ENCODE results near the gene USP47. TPM values are rescaled to one million over a fixed set of nuclear protein-coding genes. Genes with fewer than 3 reads are reported as not detected.

Gene USP47
- total RNA-seq, 4 donors from 2014 or later: 85.2 to 154 (median 94.5) TPM

GRCh38 chr11:11946878-11947277 lies 105.1 kb downstream of the USP47 start:
- WGBS, 2 donors: 94 to 97% methylated on average over 2 of the region's 2 CpGs
- no peaks in the 10 kb centered on the region for H3K4me1 ChIP-seq
- no peaks in the 10 kb centered on the region for H3K9me3 ChIP-seq
- H3K27me3 ChIP-seq: no peaks in the 10 kb centered on the region
- no peak overlapping the region for H3K27ac ChIP-seq
- TF ChIP-seq POLR2A (IDR thresholded peaks at IDR 0.05) (no peak), CTCF (IDR thresholded peaks at IDR 0.05) (no peak)
- intact Hi-C loops (cut with DNase I): no loop called here
- no peak for DNase-seq
- no peak overlapping the region for H3K4me3 ChIP-seq (replicated peaks in 1 of 3)
- peaks cover 7 to 10% of the 10 kb centered on the region in 2 donors for H3K36me3 ChIP-seq

DNA sequence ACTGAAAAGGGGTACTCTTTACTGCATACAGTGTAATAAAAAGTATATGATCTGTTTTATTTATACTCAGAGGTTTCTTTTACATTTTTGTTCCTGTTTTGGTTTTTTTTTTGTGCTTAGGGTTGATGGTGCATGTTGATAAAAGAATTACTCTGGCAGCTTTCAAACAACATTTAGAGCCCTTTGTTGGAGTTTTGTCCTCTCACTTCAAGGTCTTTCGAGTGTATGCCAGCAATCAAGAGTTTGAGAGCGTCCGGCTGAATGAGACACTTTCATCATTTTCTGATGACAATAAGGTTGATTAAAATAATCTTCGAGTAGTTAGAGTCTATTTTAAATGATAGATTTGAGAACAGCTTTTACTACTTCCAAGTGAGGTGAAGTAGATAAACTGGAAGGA lies 106.1 kb downstream of the USP47 start:
- no peaks in the 10 kb centered on the region for H3K4me1 ChIP-seq
- peaks cover under 1% of the 10 kb centered on the region in 2 donors for H3K36me3 ChIP-seq
- H3K4me3 ChIP-seq (replicated peaks in 1 of 3): no peak overlapping the region
- intact Hi-C loops (cut with DNase I): no loop called here
- no peak for TF ChIP-seq CTCF (IDR thresholded peaks at IDR 0.05)
- H3K9me3 ChIP-seq: no peaks in the 10 kb centered on the region
- no peaks in the 10 kb centered on the region for H3K27me3 ChIP-seq
- DNase-seq: no peak
- H3K27ac ChIP-seq: no peak overlapping the region
- WGBS, 2 donors: 84 to 86% methylated on average over 4 of the region's 4 CpGs

DNA sequence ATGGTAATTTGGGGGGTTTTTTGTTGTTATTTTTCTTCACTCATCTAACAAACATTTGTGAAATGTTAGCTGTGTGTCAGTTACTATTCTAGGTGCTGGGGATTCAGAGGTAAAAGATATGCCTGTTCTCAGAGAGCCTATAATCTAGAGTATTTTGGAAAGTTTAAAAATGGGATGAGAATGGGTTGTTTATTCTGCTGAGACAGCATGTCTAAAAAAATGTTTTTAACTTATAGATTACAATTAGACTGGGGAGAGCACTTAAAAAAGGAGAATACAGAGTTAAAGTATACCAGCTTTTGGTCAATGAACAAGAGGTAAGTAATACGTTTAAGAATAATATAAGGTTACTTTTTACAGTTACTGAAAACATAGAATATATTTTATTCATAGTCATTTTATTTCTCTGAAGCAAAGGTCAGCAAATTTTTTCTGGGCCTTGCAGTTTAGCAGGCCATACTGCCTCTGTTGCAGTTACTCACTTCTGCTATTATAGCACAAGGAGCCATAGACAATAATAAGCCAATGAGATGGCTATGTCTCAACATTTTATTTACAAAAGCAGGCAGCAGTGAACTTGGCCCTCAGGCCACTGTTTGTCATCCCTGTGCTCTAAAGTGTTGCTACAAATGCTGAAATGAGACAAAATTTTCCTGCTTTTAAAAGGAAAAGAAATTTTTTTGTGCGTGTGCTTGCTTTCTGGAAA lies 106.6 kb downstream of the USP47 start:
- no peak overlapping the region for H3K27ac ChIP-seq
- no peak for DNase-seq
- 93 to 94% methylated on average over 2 of the region's 2 CpGs for WGBS, 2 donors
- TF ChIP-seq CTCF (IDR thresholded peaks at IDR 0.05) (no peak), POLR2A (IDR thresholded peaks at IDR 0.05) (no peak)
- H3K4me1 ChIP-seq: no peaks in the 10 kb centered on the region
- H3K27me3 ChIP-seq: no peaks in the 10 kb centered on the region
- intact Hi-C loops (cut with DNase I): no loop called here
- no peaks in the 10 kb centered on the region for H3K9me3 ChIP-seq
- H3K36me3 ChIP-seq: peaks cover 0 to 4% of the 10 kb centered on the region in 2 donors
- no peak overlapping the region for H3K4me3 ChIP-seq (replicated peaks in 1 of 3)

DNA sequence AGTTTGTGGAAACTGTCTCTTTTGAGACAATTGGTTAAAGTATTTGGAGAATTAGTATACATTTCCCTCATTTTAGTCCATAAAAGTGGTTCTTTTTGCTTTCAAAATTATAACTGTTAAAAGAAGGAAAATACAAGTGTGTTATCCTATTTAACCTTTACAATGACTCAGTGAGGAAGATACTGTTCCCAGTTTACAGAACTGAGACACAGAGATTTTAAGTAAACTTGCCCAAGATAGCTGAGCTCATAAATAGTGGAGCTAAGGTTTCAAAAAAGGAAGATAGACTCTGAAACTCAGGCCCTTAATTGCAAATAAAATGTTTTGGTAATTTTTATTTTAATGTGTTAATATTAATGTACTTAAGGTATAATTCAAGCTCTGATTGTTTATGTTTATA lies 107.7 kb downstream of the USP47 start:
- no peak for DNase-seq
- H3K27me3 ChIP-seq: no peaks in the 10 kb centered on the region
- intact Hi-C loops (cut with DNase I): no loop called here
- H3K4me1 ChIP-seq: no peaks in the 10 kb centered on the region
- no peak overlapping the region for H3K27ac ChIP-seq
- H3K9me3 ChIP-seq: no peaks in the 10 kb centered on the region
- no peak overlapping the region for H3K4me3 ChIP-seq (replicated peaks in 1 of 3)
- H3K36me3 ChIP-seq: peaks cover 6 to 7% of the 10 kb centered on the region in 2 donors
- no peak for TF ChIP-seq CTCF (IDR thresholded peaks at IDR 0.05)
- TF ChIP-seq POLR2A (IDR thresholded peaks at IDR 0.05): no peak

- Histone ChIP-seq H3K36me3 (peaks cover 27 to 30% of the 10 kb centered on the region in 2 donors), H3K27me3 (no peaks in the 10 kb centered on the region), H3K9me3 (no peaks in the 10 kb centered on the region), H3K4me3 (replicated peaks in 1 of 3) (no peak overlapping the region), H3K27ac (no peak overlapping the region), H3K4me1 (no peaks in the 10 kb centered on the region)
- intact Hi-C loops (cut with DNase I): no loop called here
- no peak for DNase-seq
- TF ChIP-seq POLR2A (IDR thresholded peaks at IDR 0.05) (no peak), CTCF (IDR thresholded peaks at IDR 0.05) (no peak)
Observed at GRCh38 chr11:11952036-11952435, 110.3 kb downstream of the USP47 start.

Data from thyroid gland (tissue), 4 donors.